ENCODE measurements around the gene PPA2.
"Not testable (repeated sequence)": the region's sequence is repeated elsewhere in the genome, so short reads cannot be mapped to it uniquely, and the experiment has no call there.

Gene PPA2

DNA sequence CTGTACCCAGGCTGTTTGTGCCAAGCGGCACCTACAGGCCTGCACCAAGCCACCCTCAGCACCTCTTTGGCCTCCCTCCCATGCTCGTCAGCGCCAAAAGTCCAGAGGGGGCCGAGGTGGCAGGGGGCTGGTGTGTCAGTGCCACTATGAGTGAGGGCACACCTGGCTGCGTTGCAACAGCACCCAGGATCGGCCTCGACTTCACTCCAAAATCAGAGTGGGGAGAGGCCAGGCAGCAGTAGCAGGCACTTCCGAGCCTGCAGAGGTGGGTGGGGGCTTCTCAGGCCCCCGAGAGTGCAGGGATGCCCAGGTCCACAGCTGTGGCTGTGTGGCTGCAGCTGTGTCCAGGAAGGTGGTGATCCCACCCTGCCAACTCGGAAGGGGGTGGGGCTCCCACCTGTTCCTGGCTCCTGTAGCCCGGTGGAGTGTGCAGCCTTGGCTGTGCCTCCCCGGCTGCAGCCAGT, 58.5 kb downstream of the PPA2 start (continued):
- TF ChIP-seq, protein P1, sequence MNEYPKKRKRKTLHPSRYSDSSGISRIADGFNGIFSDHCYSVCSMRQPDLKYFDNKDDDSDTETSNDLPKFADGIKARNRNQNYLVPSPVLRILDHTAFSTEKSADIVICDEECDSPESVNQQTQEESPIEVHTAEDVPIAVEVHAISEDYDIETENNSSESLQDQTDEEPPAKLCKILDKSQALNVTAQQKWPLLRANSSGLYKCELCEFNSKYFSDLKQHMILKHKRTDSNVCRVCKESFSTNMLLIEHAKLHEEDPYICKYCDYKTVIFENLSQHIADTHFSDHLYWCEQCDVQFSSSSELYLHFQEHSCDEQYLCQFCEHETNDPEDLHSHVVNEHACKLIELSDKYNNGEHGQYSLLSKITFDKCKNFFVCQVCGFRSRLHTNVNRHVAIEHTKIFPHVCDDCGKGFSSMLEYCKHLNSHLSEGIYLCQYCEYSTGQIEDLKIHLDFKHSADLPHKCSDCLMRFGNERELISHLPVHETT (tag by site-specific recombination; IDR thresholded peaks at IDR 0.05): no peak
- TF ChIP-seq, protein P2, sequence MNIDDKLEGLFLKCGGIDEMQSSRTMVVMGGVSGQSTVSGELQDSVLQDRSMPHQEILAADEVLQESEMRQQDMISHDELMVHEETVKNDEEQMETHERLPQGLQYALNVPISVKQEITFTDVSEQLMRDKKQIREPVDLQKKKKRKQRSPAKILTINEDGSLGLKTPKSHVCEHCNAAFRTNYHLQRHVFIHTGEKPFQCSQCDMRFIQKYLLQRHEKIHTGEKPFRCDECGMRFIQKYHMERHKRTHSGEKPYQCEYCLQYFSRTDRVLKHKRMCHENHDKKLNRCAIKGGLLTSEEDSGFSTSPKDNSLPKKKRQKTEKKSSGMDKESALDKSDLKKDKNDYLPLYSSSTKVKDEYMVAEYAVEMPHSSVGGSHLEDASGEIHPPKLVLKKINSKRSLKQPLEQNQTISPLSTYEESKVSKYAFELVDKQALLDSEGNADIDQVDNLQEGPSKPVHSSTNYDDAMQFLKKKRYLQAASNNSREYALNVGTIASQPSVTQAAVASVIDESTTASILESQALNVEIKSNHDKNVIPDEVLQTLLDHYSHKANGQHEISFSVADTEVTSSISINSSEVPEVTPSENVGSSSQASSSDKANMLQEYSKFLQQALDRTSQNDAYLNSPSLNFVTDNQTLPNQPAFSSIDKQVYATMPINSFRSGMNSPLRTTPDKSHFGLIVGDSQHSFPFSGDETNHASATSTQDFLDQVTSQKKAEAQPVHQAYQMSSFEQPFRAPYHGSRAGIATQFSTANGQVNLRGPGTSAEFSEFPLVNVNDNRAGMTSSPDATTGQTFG (tag by site-specific recombination; IDR thresholded peaks at IDR 0.05; ENCODE audit: borderline replicate concordance): no peak
- TF ChIP-seq ZNF623 (tag by site-specific recombination; IDR thresholded peaks at IDR 0.05): no peak

DNA sequence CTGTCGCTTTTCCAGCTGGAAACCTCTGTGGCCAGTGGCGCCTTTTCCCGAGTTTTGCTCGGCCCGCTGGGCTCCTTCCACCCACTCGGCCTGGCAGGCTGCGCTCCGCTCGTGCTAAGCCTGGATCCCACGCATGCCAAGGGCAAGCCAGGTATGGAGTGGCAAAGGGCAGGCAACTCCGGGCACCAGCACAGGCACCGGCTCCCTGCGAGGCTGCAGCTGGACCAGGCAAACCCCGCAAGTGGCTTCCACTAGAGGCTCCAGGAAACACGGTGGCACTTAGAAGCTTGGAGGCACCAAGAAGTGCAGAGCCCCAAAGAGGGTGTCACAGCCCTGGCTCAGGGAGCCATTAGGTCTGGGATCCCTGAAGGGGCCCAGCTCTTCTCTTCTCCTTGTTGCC, 59.5 kb downstream of the PPA2 start:
- Histone ChIP-seq H3K27ac (ENCODE audit: extremely low read depth, low read depth, low read length) (no peak overlapping the region), H3K4me3 (ENCODE audit: low read depth, low read length) (no peak overlapping the region), H3K4me1 (ENCODE audit: control insufficient read depth, insufficient read depth, low read length) (no peaks in the 10 kb centered on the region), H3K36me3 (ENCODE audit: control insufficient read depth in 2 of 2, insufficient read depth in 1 of 2, low read length in 2 of 2) (peaks cover 0 to 6% of the 10 kb centered on the region in 2 experiments; a peak in 1 of 3 replicates), H3K9me3 (ENCODE audit: control insufficient read depth, insufficient read depth, low read depth, low read length) (no peaks in the 10 kb centered on the region)
- ChIA-PET CTCF (no interaction called here), POLR2A (no interaction called here)
- no peak for TF ChIP-seq KLF10 (tag by site-specific recombination; IDR thresholded peaks at IDR 0.05)
- TF ChIP-seq ZNF24 (tag by site-specific recombination; IDR thresholded peaks at IDR 0.05): no peak
- TF ChIP-seq, protein P3, sequence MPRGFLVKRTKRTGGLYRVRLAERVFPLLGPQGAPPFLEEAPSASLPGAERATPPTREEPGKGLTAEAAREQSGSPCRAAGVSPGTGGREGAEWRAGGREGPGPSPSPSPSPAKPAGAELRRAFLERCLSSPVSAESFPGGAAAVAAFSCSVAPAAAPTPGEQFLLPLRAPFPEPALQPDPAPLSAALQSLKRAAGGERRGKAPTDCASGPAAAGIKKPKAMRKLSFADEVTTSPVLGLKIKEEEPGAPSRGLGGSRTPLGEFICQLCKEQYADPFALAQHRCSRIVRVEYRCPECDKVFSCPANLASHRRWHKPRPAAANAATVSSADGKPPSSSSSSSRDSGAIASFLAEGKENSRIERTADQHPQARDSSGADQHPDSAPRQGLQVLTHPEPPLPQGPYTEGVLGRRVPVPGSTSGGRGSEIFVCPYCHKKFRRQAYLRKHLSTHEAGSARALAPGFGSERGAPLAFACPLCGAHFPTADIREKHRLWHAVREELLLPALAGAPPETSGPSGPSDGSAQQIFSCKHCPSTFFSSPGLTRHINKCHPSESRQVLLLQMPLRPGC (tag by site-specific recombination; IDR thresholded peaks at IDR 0.05): no peak
- TF ChIP-seq ZBTB21 (tag by site-specific recombination; IDR thresholded peaks at IDR 0.05): no peak
- TF ChIP-seq, protein P4, sequence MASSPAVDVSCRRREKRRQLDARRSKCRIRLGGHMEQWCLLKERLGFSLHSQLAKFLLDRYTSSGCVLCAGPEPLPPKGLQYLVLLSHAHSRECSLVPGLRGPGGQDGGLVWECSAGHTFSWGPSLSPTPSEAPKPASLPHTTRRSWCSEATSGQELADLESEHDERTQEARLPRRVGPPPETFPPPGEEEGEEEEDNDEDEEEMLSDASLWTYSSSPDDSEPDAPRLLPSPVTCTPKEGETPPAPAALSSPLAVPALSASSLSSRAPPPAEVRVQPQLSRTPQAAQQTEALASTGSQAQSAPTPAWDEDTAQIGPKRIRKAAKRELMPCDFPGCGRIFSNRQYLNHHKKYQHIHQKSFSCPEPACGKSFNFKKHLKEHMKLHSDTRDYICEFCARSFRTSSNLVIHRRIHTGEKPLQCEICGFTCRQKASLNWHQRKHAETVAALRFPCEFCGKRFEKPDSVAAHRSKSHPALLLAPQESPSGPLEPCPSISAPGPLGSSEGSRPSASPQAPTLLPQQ (tag by site-specific recombination; IDR thresholded peaks at IDR 0.05): no peak
- TF ChIP-seq, protein P5, sequence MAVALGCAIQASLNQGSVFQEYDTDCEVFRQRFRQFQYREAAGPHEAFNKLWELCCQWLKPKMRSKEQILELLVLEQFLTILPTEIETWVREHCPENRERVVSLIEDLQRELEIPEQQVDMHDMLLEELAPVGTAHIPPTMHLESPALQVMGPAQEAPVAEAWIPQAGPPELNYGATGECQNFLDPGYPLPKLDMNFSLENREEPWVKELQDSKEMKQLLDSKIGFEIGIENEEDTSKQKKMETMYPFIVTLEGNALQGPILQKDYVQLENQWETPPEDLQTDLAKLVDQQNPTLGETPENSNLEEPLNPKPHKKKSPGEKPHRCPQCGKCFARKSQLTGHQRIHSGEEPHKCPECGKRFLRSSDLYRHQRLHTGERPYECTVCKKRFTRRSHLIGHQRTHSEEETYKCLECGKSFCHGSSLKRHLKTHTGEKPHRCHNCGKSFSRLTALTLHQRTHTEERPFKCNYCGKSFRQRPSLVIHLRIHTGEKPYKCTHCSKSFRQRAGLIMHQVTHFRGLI (tag by site-specific recombination; IDR thresholded peaks at IDR 0.05): no peak
- no peak for TF ChIP-seq ZSCAN23 (tag by site-specific recombination; IDR thresholded peaks at IDR 0.05)
- TF ChIP-seq, protein P6, sequence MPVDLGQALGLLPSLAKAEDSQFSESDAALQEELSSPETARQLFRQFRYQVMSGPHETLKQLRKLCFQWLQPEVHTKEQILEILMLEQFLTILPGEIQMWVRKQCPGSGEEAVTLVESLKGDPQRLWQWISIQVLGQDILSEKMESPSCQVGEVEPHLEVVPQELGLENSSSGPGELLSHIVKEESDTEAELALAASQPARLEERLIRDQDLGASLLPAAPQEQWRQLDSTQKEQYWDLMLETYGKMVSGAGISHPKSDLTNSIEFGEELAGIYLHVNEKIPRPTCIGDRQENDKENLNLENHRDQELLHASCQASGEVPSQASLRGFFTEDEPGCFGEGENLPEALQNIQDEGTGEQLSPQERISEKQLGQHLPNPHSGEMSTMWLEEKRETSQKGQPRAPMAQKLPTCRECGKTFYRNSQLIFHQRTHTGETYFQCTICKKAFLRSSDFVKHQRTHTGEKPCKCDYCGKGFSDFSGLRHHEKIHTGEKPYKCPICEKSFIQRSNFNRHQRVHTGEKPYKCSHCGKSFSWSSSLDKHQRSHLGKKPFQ (tag by site-specific recombination; IDR thresholded peaks at IDR 0.05): no peak
- TF ChIP-seq GLIS2 (tag by site-specific recombination; IDR thresholded peaks at IDR 0.05): no peak
- no peak for TF ChIP-seq ZIC2 (tag by site-specific recombination; IDR thresholded peaks at IDR 0.05)
- TF ChIP-seq, protein P7, sequence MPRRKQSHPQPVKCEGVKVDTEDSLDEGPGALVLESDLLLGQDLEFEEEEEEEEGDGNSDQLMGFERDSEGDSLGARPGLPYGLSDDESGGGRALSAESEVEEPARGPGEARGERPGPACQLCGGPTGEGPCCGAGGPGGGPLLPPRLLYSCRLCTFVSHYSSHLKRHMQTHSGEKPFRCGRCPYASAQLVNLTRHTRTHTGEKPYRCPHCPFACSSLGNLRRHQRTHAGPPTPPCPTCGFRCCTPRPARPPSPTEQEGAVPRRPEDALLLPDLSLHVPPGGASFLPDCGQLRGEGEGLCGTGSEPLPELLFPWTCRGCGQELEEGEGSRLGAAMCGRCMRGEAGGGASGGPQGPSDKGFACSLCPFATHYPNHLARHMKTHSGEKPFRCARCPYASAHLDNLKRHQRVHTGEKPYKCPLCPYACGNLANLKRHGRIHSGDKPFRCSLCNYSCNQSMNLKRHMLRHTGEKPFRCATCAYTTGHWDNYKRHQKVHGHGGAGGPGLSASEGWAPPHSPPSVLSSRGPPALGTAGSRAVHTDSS (tag by site-specific recombination; IDR thresholded peaks at IDR 0.05): no peak
- no peak for TF ChIP-seq ZNF660 (tag by site-specific recombination; IDR thresholded peaks at IDR 0.05)
- TF ChIP-seq, protein P8, sequence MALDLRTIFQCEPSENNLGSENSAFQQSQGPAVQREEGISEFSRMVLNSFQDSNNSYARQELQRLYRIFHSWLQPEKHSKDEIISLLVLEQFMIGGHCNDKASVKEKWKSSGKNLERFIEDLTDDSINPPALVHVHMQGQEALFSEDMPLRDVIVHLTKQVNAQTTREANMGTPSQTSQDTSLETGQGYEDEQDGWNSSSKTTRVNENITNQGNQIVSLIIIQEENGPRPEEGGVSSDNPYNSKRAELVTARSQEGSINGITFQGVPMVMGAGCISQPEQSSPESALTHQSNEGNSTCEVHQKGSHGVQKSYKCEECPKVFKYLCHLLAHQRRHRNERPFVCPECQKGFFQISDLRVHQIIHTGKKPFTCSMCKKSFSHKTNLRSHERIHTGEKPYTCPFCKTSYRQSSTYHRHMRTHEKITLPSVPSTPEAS (tag by site-specific recombination; IDR thresholded peaks at IDR 0.05): no peak
- no peak for TF ChIP-seq SP7 (tag by site-specific recombination; IDR thresholded peaks at IDR 0.05)

DNA sequence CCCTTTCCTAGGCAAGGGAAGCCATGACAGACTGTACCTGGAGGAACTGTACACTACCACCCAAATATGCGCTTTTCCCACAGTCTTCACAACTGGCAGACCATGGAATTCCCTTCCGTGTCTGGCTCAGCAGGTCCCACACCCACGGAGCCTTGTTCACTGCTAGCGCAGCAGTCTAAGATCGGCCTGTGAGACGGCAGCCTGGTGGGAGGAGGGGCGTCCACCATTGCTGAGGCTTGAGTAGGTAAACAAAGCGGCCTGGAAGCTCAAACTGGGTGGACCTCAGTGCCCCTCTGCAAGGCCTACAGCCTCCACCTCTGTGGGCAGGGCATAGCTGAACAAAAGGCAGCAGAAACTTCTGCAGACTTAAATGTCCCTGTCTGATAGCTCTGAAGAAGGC, 64.7 kb downstream of the PPA2 start:
- H3K9me3 ChIP-seq (ENCODE audit: control insufficient read depth, insufficient read depth, low read depth, low read length); H3K27ac ChIP-seq (ENCODE audit: extremely low read depth, low read depth, low read length); H3K4me1 ChIP-seq (ENCODE audit: control insufficient read depth, insufficient read depth, low read length); H3K4me3 ChIP-seq (ENCODE audit: low read depth, low read length); POLR2A ChIA-PET; CTCF ChIA-PET; H3K36me3 ChIP-seq (ENCODE audit: control insufficient read depth in 2 of 2, insufficient read depth in 1 of 2, low read length in 2 of 2): not testable (repeated sequence)
